GM12878 (cell line): Measurements from ENCODE around the gene OR5K3. TPM values are rescaled to one million over a fixed set of nuclear protein-coding genes. Genes with fewer than 3 reads are reported as not detected.

Source experiments
- ATAC-seq: fragments of 200-7000 bp; cut with Tn5 transposase; 3 replicates; pipeline ENCODE4 v1.9.1; 2020; ENCODE audit warnings: mild to moderate bottlenecking, moderate library complexity
- BruUV-seq: library from RNA; stranded (reverse); fragments of 400-500 nt; replicated peaks from 2 replicates; lab custom pipeline; 2021; lab: Mats Ljungman, UMichigan
- CTCF ChIA-PET: fragments of 300-600 bp; sonication (Branson Sonifier 250); formaldehyde crosslinking; extraction: SDS; loops from one replicate; lab custom pipeline; 2021; ENCODE audit warnings: inconsistent platforms; lab: Yijun Ruan, JAX
- POLR2A ChIA-PET: fragments of 350-600 bp; formaldehyde crosslinking; extraction: SDS; loops from one replicate; lab custom pipeline; 2021; ENCODE audit warnings: inconsistent platforms; lab: Charles Lee
- RAD21 ChIA-PET: fragments of 300-600 bp; sonication (Branson Sonifier 250); formaldehyde crosslinking; loops from one replicate; lab custom pipeline; 2023; ENCODE audit warnings: antibody characterized with exemption; ENCODE audit not compliant: unreplicated experiment; lab: Charles Lee
- SMC1A ChIA-PET: fragments of 300-600 bp; sonication (Branson Sonifier 250); formaldehyde crosslinking; loops from one replicate; lab custom pipeline; 2023; ENCODE audit not compliant: unreplicated experiment, uncharacterized antibody; lab: Charles Lee
- DNase-seq: peaks from one replicate; pipeline ENCODE4 v3.0.0-alpha.2; 2011; ENCODE audit warnings: low read depth, low spot score
- FAIRE-seq: peaks from 3 replicates; lab custom pipeline; 2011; peaks lifted over from hg19 to GRCh38; lab: Jason Lieb, UNC
- H2AFZ ChIP-seq: 2 replicates; pipeline ENCODE4 v1.6.0; 2011; ENCODE audit warnings: low read depth, low read length, control low read depth; ENCODE audit not compliant: control insufficient read depth
- H3K27ac ChIP-seq: 2 replicates; pipeline ENCODE4 v1.5.1; 2011; ENCODE audit warnings: control low read depth; ENCODE audit not compliant: control insufficient read depth, insufficient read depth
- H3K27me3 ChIP-seq, 2 experiments: replicated peaks in 1 of 2; 2 replicates each; pipeline versions ENCODE4 v1.6.0 to v1.6.1; 2011; ENCODE audit warnings: low read length in 1 of 2; ENCODE audit not compliant: control insufficient read depth in 2 of 2, insufficient read depth in 2 of 2
- H3K36me3 ChIP-seq, 2 experiments: 2 replicates each; pipeline ENCODE4 v1.5.1; 2011; ENCODE audit warnings: low read length in 1 of 2; ENCODE audit not compliant: control insufficient read depth in 2 of 2, insufficient read depth in 2 of 2
- H3K4me1 ChIP-seq: 2 replicates; pipeline ENCODE4 v1.6.1; 2011; ENCODE audit warnings: mild to moderate bottlenecking, low read length, moderate library complexity, mixed read lengths; ENCODE audit not compliant: control insufficient read depth, insufficient read depth
- H3K4me2 ChIP-seq: 2 replicates; pipeline ENCODE4 v1.6.0; 2011; ENCODE audit warnings: control low read depth; ENCODE audit not compliant: control insufficient read depth, insufficient read depth
- H3K4me3 ChIP-seq: fragments of 200-600 bp; sonication (generic); 2 replicates; pipeline ENCODE4 v1.5.1; 2016
- H3K79me2 ChIP-seq: 2 replicates; pipeline ENCODE4 v1.6.0; 2011; ENCODE audit warnings: low read length; ENCODE audit not compliant: control insufficient read depth, insufficient read depth
- H3K9ac ChIP-seq: 2 replicates; pipeline ENCODE4 v1.8.0; 2011; ENCODE audit warnings: low read length, control low read depth, mixed read lengths; ENCODE audit not compliant: control insufficient read depth, insufficient read depth
- H3K9me3 ChIP-seq: replicated peaks from 3 replicates; pipeline ENCODE4 v1.5.1; 2011; ENCODE audit warnings: mild to moderate bottlenecking, low read length; ENCODE audit not compliant: control insufficient read depth, insufficient read depth
- H4K20me1 ChIP-seq: 2 replicates; pipeline ENCODE4 v1.6.0; 2011; ENCODE audit not compliant: control insufficient read depth, insufficient read depth
- CBX5 ChIP-seq: sonication (generic); IDR thresholded peaks from 2 replicates; pipeline ENCODE4 v1.6.1; 2016; ENCODE audit warnings: low read depth, moderate library complexity, mild to moderate bottlenecking, inconsistent platforms
- HDAC2 ChIP-seq: fragments of 200-600 bp; sonication (generic); IDR thresholded peaks from 2 replicates; pipeline ENCODE4 v1.6.1; 2017
- IKZF1 ChIP-seq: fragments of 450-650 bp; conservative IDR thresholded peaks from 2 replicates; pipeline ENCODE4 v1.6.1; 2017; ENCODE audit warnings: antibody characterized with exemption, mild to moderate bottlenecking
- KDM1A ChIP-seq: fragments of 200-600 bp; sonication (generic); IDR thresholded peaks from 2 replicates; pipeline ENCODE4 v1.6.1; 2016; ENCODE audit warnings: borderline replicate concordance
- KLF5 ChIP-seq: fragments of 450-650 bp; IDR thresholded peaks from 2 replicates; pipeline ENCODE4 v1.6.1; 2014; ENCODE audit warnings: mild to moderate bottlenecking; ENCODE audit not compliant: partially characterized antibody
- MEF2B ChIP-seq: fragments of 450-650 bp; IDR thresholded peaks from 2 replicates; pipeline ENCODE4 v1.6.1; 2018; ENCODE audit warnings: mild to moderate bottlenecking, moderate library complexity; ENCODE audit not compliant: partially characterized antibody, poor library complexity, severe bottlenecking
- MXI1 ChIP-seq: fragments of 150-350 bp; IDR thresholded peaks from 2 replicates; pipeline ENCODE4 v1.6.1; 2011; ENCODE audit warnings: low read depth, mild to moderate bottlenecking, inconsistent platforms, low read length, improper control_type of control experiment
- PKNOX1 ChIP-seq: fragments of 450-650 bp; IDR thresholded peaks from 2 replicates; pipeline ENCODE4 v1.6.1; 2016; ENCODE audit warnings: mild to moderate bottlenecking
- RAD51 ChIP-seq: fragments of 450-650 bp; IDR thresholded peaks from 2 replicates; pipeline ENCODE4 v1.6.1; 2016; ENCODE audit warnings: moderate library complexity, mild to moderate bottlenecking, inconsistent platforms
- SREBF2 ChIP-seq: IDR thresholded peaks from 2 replicates; pipeline ENCODE4 v1.6.1; 2012; ENCODE audit warnings: mild to moderate bottlenecking, low read length
- TARDBP ChIP-seq: IDR thresholded peaks from 2 replicates; pipeline ENCODE4 v1.6.1; 2016; ENCODE audit warnings: borderline replicate concordance
- WGBS: methylation state at CpG from one replicate; pipeline ENCODE4 v1.1.6; 2016; ENCODE audit warnings: low lambda C conversion rate; ENCODE audit not compliant: insufficient replicate concordance, insufficient coverage; ENCODE audit errors: missing lambda C conversion rate; 5-methylcytosine and 5-hydroxymethylcytosine counted together
- in situ Hi-C: fragments of 300-500 bp; cut with MboI; formaldehyde crosslinking; loops from 9 replicates; pipeline ENCODE4 v1.14.3; 2018; ENCODE audit warnings: mixed read lengths
- intact Hi-C: fragments of 100-400 bp; cut with micrococcal nuclease; formaldehyde crosslinking; loops from one replicate; pipeline ENCODE4 v1.14.2; 2022; ENCODE audit not compliant: unreplicated experiment
- polyA plus RNA-seq, 11 experiments: library from polyadenylated mRNA; depleted of rRNA in 4 of 11; unstranded in 6 of 11; stranded (reverse) in 5 of 11; fragments of >200 nt; fragmentation: Nextera tagmentation in 4 of 11; fragmentation: Illumina TruSeq in 1 of 11; extraction: Ambion mirVana in 4 of 11; extraction: Trizol in 1 of 11; gene quantifications; 1 replicate in 1 of 11; 2 replicates in 10 of 11; pipeline versions ENCODE4 v1.2.1 to v1.2.3, GENCODE V29; 2011 to 2016; ENCODE audit warnings: inconsistent platforms in 2 of 11, missing spikeins in 2 of 11, low read depth in 1 of 11
- total RNA-seq, 4 experiments: library from RNA; depleted of rRNA in 3 of 4; stranded (reverse); fragments of >200 nt in 3 of 4; fragmentation: Illumina TruSeq in 1 of 4; extraction: Trizol in 1 of 4; gene quantifications; 2 replicates each; pipeline versions ENCODE4 v1.2.1 to v1.2.3, GENCODE V29; 2013 to 2021

OR5K3 gene
- total and polyA plus RNA-seq, 10 of the 15 experiments (the other 5 are each of a cell fraction or from before 2014, with no cell fraction given), result 1.6 TPM; not detected in 9

GRCh38 chr3:98398513-98398912 is 8.0 kb downstream of the OR5K3 start:
- Histone ChIP-seq H3K36me3 (no peaks in the 10 kb centered on the region), H3K9ac (no peak overlapping the region), H2AFZ (no peak overlapping the region), H3K27ac (no peak overlapping the region), H3K9me3 (no peaks in the 10 kb centered on the region; the same call in 1 of the 3 replicates), H3K4me2 (no peak overlapping the region), H3K27me3 (no peaks in the 10 kb centered on the region), H4K20me1 (no peaks in the 10 kb centered on the region), H3K79me2 (no peaks in the 10 kb centered on the region), H3K4me3 (no peak overlapping the region), H3K4me1 (no peaks in the 10 kb centered on the region)
- ATAC-seq (no peak), DNase-seq (no peak), FAIRE-seq (no peak)
- intact Hi-C loops, result no loop called here
- in situ Hi-C loops, result no loop called here
- SMC1A ChIA-PET, result no interaction called here
- RAD21 ChIA-PET, result no interaction called here
- peak; percentile 97 for TF ChIP-seq CBX5
- TF ChIP-seq PKNOX1, result no peak
- POLR2A ChIA-PET, result no interaction called here
- BruUV-seq, result no TSS peak
- CTCF ChIA-PET, result no interaction called here

GRCh38 chr3:98402507-98402906 is 12.0 kb downstream of the OR5K3 start:
- Histone ChIP-seq H3K9me3 (peaks cover 3% of the 10 kb centered on the region; the same call in 2 of the 3 replicates), H3K27me3 (no peaks in the 10 kb centered on the region), H3K4me3 (no peak overlapping the region), H4K20me1 (no peaks in the 10 kb centered on the region), H3K36me3 (no peaks in the 10 kb centered on the region), H3K4me2 (no peak overlapping the region), H3K79me2 (no peaks in the 10 kb centered on the region), H2AFZ (no peak overlapping the region), H3K9ac (no peak overlapping the region), H3K27ac (no peak overlapping the region), H3K4me1 (no peaks in the 10 kb centered on the region)
- BruUV-seq, result no TSS peak
- intact Hi-C loops, result no loop called here
- POLR2A ChIA-PET, result no interaction called here
- no peak for TF ChIP-seq TARDBP
- TF ChIP-seq KLF5, result no peak
- no peak for TF ChIP-seq MXI1
- no peak for TF ChIP-seq RAD51
- TF ChIP-seq HDAC2, result no peak
- no peak for TF ChIP-seq IKZF1
- no peak for TF ChIP-seq SREBF2
- TF ChIP-seq KDM1A, result no peak
- no peak for TF ChIP-seq MEF2B
- DNase-seq (no peak), ATAC-seq (no peak), FAIRE-seq (no peak)
- CTCF ChIA-PET, result no interaction called here
- 45% methylated on average over 1 of the region's 1 CpG for WGBS
- RAD21 ChIA-PET, result no interaction called here
- SMC1A ChIA-PET, result no interaction called here
- in situ Hi-C loops, result no loop called here
